Activated CD8-positive, alpha-beta T cell treated with anti-CD3 and anti-CD28 coated beads for 36 hours (primary cell): ENCODE data around the gene DNAJB11. TPM values are rescaled to one million over a fixed set of nuclear protein-coding genes. Genes with fewer than 3 reads are reported as not detected.

Source experiments
- ATAC-seq: fragments of 200-7000 bp; cut with Tn5 transposase; one replicate; pipeline ENCODE4 v1.10.0; 2021; ENCODE audit warnings: mild to moderate bottlenecking, moderate library complexity
- CTCF ChIA-PET: fragments of 350-600 bp; sonication (Branson Sonifier 250); formaldehyde crosslinking; loops from one replicate; lab custom pipeline; 2021; ENCODE audit warnings: antibody characterized with exemption; lab: Charles Lee
- POLR2A ChIA-PET: fragments of 350-600 bp; sonication (Branson Sonifier 250); formaldehyde crosslinking; loops from one replicate; lab custom pipeline; 2021; ENCODE audit warnings: antibody characterized with exemption; lab: Charles Lee
- DNase-seq: peaks from one replicate; pipeline ENCODE4 v3.0.0-alpha.2; 2020
- H3K27ac Mint-ChIP-seq: one replicate; pipeline ENCODE4 v1.8.0; 2021; ENCODE audit warnings: mild to moderate bottlenecking, mixed read lengths
- H3K27me3 Mint-ChIP-seq: one replicate; pipeline ENCODE4 v1.8.0; 2021; ENCODE audit warnings: mixed read lengths
- H3K36me3 Mint-ChIP-seq: one replicate; pipeline ENCODE4 v1.8.0; 2021; ENCODE audit warnings: low read depth, mixed read lengths
- H3K4me1 Mint-ChIP-seq: one replicate; pipeline ENCODE4 v1.8.0; 2021; ENCODE audit warnings: low read depth, mixed read lengths
- H3K4me3 Mint-ChIP-seq: one replicate; pipeline ENCODE4 v1.8.0; 2021; ENCODE audit warnings: mild to moderate bottlenecking, moderate library complexity, mixed read lengths
- H3K9me3 Mint-ChIP-seq: one replicate; pipeline ENCODE4 v1.8.0; 2021; ENCODE audit warnings: mixed read lengths
- CTCF ChIP-seq: fragments of 200-600 bp; IDR thresholded peaks from one replicate; pipeline ENCODE4 v1.8.0; 2022; ENCODE audit warnings: antibody characterized with exemption, mild to moderate bottlenecking
- intact Hi-C: fragments of 100-400 bp; cut with micrococcal nuclease; formaldehyde crosslinking; loops from one replicate; pipeline ENCODE4 v1.10.0; 2022
- total RNA-seq, 2 experiments: library from RNA; stranded (reverse); gene quantifications; one replicate each; pipeline ENCODE4 v1.2.3, GENCODE V29; 2021

Gene DNAJB11
- total RNA-seq, 2 experiments from 2014 or later, result 30.0 to 31.5 TPM

- DNase-seq (no peak), ATAC-seq (no peak)
- POLR2A ChIA-PET, result interaction anchor here (1.1 kb wide), 1 partner anchor 9 kb away, joined by 5 read pairs; no protein-coding TSS in a partner anchor
- no peak for TF ChIP-seq CTCF
- Mint-ChIP-seq H3K4me1 (no peaks in the 10 kb centered on the region), H3K4me3 (no peak overlapping the region), H3K36me3 (no peaks in the 10 kb centered on the region), H3K9me3 (no peaks in the 10 kb centered on the region), H3K27ac (no peak overlapping the region), H3K27me3 (peaks cover 2% of the 10 kb centered on the region)
- CTCF ChIA-PET, result interaction anchor here (1.3 to 17.4 kb wide), 2 partner anchors 14 to 19 kb away, joined by 5 to 185 read pairs; no protein-coding TSS in a partner anchor
- intact Hi-C loops, result no loop called here
These were observed 26.2 kb downstream of the DNAJB11 start for GRCh38 chr3:186596568-186597287.

GRCh38 chr3:186598108-186598784, 27.7 kb downstream of the DNAJB11 start:
- intact Hi-C loops, result no loop called here
- POLR2A ChIA-PET, result no interaction called here
- Mint-ChIP-seq H3K9me3 (no peaks in the 10 kb centered on the region), H3K27ac (no peak overlapping the region), H3K36me3 (no peaks in the 10 kb centered on the region), H3K4me3 (no peak overlapping the region), H3K27me3 (peaks cover 2% of the 10 kb centered on the region), H3K4me1 (no peaks in the 10 kb centered on the region)
- ATAC-seq (no peak), DNase-seq (no peak)
- no peak for TF ChIP-seq CTCF
- CTCF ChIA-PET, result interaction anchor here (1.3 to 17.4 kb wide), 2 partner anchors 12 to 18 kb away, joined by 5 to 185 read pairs; no protein-coding TSS in a partner anchor

- Mint-ChIP-seq H3K4me1 (no peaks in the 10 kb centered on the region), H3K36me3 (no peaks in the 10 kb centered on the region), H3K9me3 (no peaks in the 10 kb centered on the region), H3K4me3 (no peak overlapping the region), H3K27me3 (peaks cover 2% of the 10 kb centered on the region), H3K27ac (no peak overlapping the region)
- POLR2A ChIA-PET, result no interaction called here
- CTCF ChIA-PET, result interaction anchor here (1.9 to 17.4 kb wide), 2 partner anchors 14 to 17 kb away, joined by 4 to 185 read pairs; no protein-coding TSS in a partner anchor
- intact Hi-C loops, result no loop called here
- no peak for DNase-seq
- no peak for TF ChIP-seq CTCF
- ATAC-seq, result no peak
These were observed 28.2 kb downstream of the DNAJB11 start for GRCh38 chr3:186598794-186599141.

- H3K36me3 Mint-ChIP-seq, result no peaks in the 10 kb centered on the region
- no peak overlapping the region for H3K27ac Mint-ChIP-seq
- ATAC-seq (no peak), DNase-seq (no peak)
- H3K4me1 Mint-ChIP-seq, result no peaks in the 10 kb centered on the region
- intact Hi-C loops, result no loop called here
- ChIA-PET POLR2A (no interaction called here), CTCF (interaction anchor here (1.9 to 17.4 kb wide), 2 partner anchors 14 to 17 kb away, joined by 4 to 185 read pairs; no protein-coding TSS in a partner anchor)
- peaks cover 2% of the 10 kb centered on the region for H3K27me3 Mint-ChIP-seq
- TF ChIP-seq CTCF, result no peak
- no peaks in the 10 kb centered on the region for H3K9me3 Mint-ChIP-seq
- no peak overlapping the region for H3K4me3 Mint-ChIP-seq
These were observed 28.7 kb downstream of the DNAJB11 start for GRCh38 chr3:186599142-186599784.
